ENCODE data around the gene SCO2. TPM values are rescaled to one million over a fixed set of nuclear protein-coding genes. Genes with fewer than 3 reads are reported as not detected.

The SCO2 gene
- total RNA-seq, 4 donors from 2014 or later: 5.1 to 63.6 (median 5.9) TPM; not detected in 1

DNA sequence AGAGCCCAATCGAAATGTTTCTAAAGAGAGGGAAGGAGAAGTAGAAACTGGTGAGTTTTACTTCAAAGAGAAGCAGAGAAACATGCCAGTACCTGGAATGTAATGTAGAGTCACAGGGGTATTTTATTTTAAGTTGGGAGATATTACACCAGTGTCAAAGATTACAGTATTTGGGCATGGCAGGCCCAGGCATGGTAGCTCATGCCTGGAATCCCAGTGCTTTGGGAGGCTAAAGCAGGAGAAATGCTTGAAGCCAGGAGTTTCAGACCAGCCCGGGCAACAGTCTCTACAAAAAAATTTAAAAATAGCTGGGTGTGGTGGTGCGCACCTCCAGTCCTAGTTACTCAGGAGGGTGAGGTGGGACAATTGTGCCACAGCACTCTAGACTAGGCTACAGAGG, 34.6 kb upstream of the SCO2 start:
- Histone ChIP-seq H3K36me3 (no peaks in the 10 kb centered on the region), H3K4me3 (no peak overlapping the region), H3K27ac (no peak overlapping the region), H3K4me1 (peaks cover 0 to 19% (median 12%) of the 10 kb centered on the region in 4 donors), H3K9me3 (no peaks in the 10 kb centered on the region), H3K27me3 (peaks cover 4% of the 10 kb centered on the region)
- WGBS, 2 donors (ENCODE audit: low coverage in 1 of 2): 76 to 89% methylated on average over 3 of the region's 3 CpGs
- no peak for TF ChIP-seq POLR2A (IDR thresholded peaks at IDR 0.05)
- TF ChIP-seq, protein P1, sequence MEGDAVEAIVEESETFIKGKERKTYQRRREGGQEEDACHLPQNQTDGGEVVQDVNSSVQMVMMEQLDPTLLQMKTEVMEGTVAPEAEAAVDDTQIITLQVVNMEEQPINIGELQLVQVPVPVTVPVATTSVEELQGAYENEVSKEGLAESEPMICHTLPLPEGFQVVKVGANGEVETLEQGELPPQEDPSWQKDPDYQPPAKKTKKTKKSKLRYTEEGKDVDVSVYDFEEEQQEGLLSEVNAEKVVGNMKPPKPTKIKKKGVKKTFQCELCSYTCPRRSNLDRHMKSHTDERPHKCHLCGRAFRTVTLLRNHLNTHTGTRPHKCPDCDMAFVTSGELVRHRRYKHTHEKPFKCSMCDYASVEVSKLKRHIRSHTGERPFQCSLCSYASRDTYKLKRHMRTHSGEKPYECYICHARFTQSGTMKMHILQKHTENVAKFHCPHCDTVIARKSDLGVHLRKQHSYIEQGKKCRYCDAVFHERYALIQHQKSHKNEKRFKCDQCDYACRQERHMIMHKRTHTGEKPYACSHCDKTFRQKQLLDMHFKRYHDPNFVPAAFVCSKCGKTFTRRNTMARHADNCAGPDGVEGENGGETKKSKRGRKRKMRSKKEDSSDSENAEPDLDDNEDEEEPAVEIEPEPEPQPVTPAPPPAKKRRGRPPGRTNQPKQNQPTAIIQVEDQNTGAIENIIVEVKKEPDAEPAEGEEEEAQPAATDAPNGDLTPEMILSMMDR (IDR thresholded peaks at IDR 0.05): no peak
- TF ChIP-seq POLR2AphosphoS5 (IDR thresholded peaks at IDR 0.05): no peak
- TF ChIP-seq EP300 (IDR thresholded peaks at IDR 0.05; ENCODE audit: low read depth): no peak
- intact Hi-C loops (cut with DNase I; ENCODE audit: low total_unique reads): no loop called here
- in situ Hi-C loops (cut with MboI; ENCODE audit: low pct_ligation_motif_present in 1 of 4, low pct_unique_long_range_greater_than_20kb in 1 of 4, low sequenced_read_pairs in 3 of 4): no loop called here
- no peak for DNase-seq

DNA sequence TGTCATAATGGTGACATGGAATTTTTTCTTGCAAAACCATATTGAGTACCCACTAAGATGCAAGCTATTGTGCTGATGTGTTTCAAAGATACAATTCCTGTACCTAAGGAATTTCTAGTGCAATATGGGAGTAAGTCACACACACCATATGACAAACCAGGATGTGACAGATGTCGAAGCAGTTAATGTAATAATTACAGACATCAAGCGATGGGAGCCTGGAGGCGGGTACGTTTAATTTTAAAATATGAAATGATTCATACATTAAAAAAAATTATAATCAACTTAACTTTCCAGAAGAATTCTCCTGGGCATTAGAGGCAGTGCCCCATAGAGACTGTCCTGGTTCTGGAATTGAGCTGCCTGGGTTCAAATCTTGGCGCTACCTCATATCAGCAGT, 31.3 kb upstream of the SCO2 start:
- Histone ChIP-seq H3K4me3 (no peak overlapping the region), H3K27ac (no peak overlapping the region), H3K9me3 (no peaks in the 10 kb centered on the region), H3K36me3 (no peaks in the 10 kb centered on the region), H3K4me1 (no peaks in the 10 kb centered on the region), H3K27me3 (peaks cover 4% of the 10 kb centered on the region)
- DNase-seq: no peak
- intact Hi-C loops (cut with DNase I; ENCODE audit: low total_unique reads): no loop called here
- in situ Hi-C loops (cut with MboI; ENCODE audit: low pct_ligation_motif_present in 1 of 4, low pct_unique_long_range_greater_than_20kb in 1 of 4, low sequenced_read_pairs in 3 of 4): no loop called here
- WGBS, 2 donors (ENCODE audit: low coverage in 1 of 2): 83 to 93% methylated on average over 4 to 5 of the region's 5 CpGs
- TF ChIP-seq EP300 (IDR thresholded peaks at IDR 0.05; ENCODE audit: low read depth): no peak
- TF ChIP-seq POLR2A (IDR thresholded peaks at IDR 0.05): no peak
- TF ChIP-seq POLR2AphosphoS5 (IDR thresholded peaks at IDR 0.05): no peak
- TF ChIP-seq, protein P1 (IDR thresholded peaks at IDR 0.05): no peak

DNA sequence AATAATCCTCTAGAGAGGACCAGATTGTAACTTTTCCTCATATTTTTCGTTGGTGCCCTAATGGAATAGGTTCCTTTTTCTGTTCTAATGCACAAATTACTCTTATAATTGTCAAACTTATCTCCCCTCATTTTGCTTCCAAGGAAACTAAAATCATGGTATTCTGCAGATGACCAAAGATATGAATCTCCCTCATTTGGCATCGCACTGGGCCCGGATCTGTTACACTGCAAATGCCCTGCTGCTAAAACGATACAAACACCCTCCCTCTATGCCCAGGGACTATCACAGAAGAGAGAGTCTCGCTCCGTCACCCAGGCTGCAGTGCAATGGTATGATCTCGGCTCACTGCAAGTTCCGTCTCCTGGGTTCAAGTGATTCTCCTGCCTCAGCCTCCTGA, 27.9 kb upstream of the SCO2 start:
- no peak for DNase-seq
- H3K4me3 ChIP-seq: no peak overlapping the region
- H3K9me3 ChIP-seq: no peaks in the 10 kb centered on the region
- TF ChIP-seq, protein P1 (IDR thresholded peaks at IDR 0.05): no peak
- no peak for TF ChIP-seq POLR2A (IDR thresholded peaks at IDR 0.05)
- no peak for TF ChIP-seq POLR2AphosphoS5 (IDR thresholded peaks at IDR 0.05)
- TF ChIP-seq EP300 (IDR thresholded peaks at IDR 0.05; ENCODE audit: low read depth): no peak
- intact Hi-C loops (cut with DNase I; ENCODE audit: low total_unique reads) (no loop called here), in situ Hi-C loops (cut with MboI; ENCODE audit: low pct_ligation_motif_present in 1 of 4, low pct_unique_long_range_greater_than_20kb in 1 of 4, low sequenced_read_pairs in 3 of 4) (no loop called here)
- peaks cover 3 to 11% (median 8%) of the 10 kb centered on the region in 4 donors for H3K4me1 ChIP-seq
- no peak overlapping the region for H3K27ac ChIP-seq
- 83 to 87% methylated on average over 4 to 8 of the region's 8 CpGs for WGBS, 2 donors (ENCODE audit: low coverage in 1 of 2)
- H3K27me3 ChIP-seq: peaks cover 17% of the 10 kb centered on the region
- H3K36me3 ChIP-seq: no peaks in the 10 kb centered on the region

DNA sequence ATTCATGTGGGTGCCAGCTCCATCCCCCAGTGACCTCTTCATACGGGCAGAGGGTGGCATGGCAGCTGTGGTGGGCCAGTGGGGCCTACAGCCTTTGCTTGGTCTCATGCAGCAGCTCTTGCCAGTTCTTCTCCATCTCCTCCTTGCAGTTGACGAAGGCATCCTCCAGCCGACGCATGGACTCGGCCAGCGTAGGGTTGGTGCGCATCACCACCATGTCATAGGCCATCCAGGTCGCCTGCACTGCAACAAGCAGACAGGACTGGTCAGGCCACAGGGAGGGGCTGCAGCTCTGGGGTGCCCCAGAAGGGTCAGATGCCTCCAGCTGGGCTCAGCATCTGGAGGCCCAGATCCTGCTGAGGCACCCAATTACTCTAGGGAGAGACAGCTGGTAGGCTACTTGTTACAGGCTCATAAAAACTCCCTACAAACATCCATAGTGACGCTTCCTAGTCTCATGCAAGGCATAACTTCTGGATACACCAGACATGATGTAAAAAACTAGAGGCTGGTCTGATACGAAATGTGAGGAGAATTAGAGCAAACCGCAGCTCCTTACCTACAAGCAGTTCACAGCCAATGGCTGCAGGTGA, 25.9 kb upstream of the SCO2 start:
- peaks cover 38% of the 10 kb centered on the region for H3K27me3 ChIP-seq
- no peak overlapping the region for H3K4me3 ChIP-seq
- no peak for DNase-seq
- TF ChIP-seq, protein P1 (IDR thresholded peaks at IDR 0.05): no peak
- TF ChIP-seq POLR2AphosphoS5 (IDR thresholded peaks at IDR 0.05) (no peak), POLR2A (IDR thresholded peaks at IDR 0.05) (no peak), EP300 (IDR thresholded peaks at IDR 0.05; ENCODE audit: low read depth) (no peak)
- in situ Hi-C loops (cut with MboI; ENCODE audit: low pct_ligation_motif_present in 1 of 4, low pct_unique_long_range_greater_than_20kb in 1 of 4, low sequenced_read_pairs in 3 of 4): no loop called here
- intact Hi-C loops (cut with DNase I; ENCODE audit: low total_unique reads): no loop called here
- H3K4me1 ChIP-seq: peaks cover 4 to 19% (median 14%) of the 10 kb centered on the region in 4 donors
- no peak overlapping the region for H3K27ac ChIP-seq
- H3K9me3 ChIP-seq: no peaks in the 10 kb centered on the region
- 90% methylated on average over 11 of the region's 11 CpGs; no CpG with 5 or more reads in 1 of the 2 donors for WGBS, 2 donors (ENCODE audit: low coverage in 1 of 2)
- no peaks in the 10 kb centered on the region for H3K36me3 ChIP-seq

All from transverse colon (tissue), 4 donors.